Calu3 (cell line): Measurements from ENCODE around the gene SLC5A1. TPM values are rescaled to one million over a fixed set of nuclear protein-coding genes. Genes with fewer than 3 reads are reported as not detected.

Source experiments
- BruUV-seq: library from RNA; stranded (reverse); fragments of 400-500 nt; replicated peaks from 2 replicates; lab custom pipeline; 2021; lab: Mats Ljungman, UMichigan
- CTCF ChIA-PET: fragments of 300-600 bp; sonication (Branson Sonifier 250); formaldehyde crosslinking; loops from one replicate; lab custom pipeline; 2022; ENCODE audit warnings: antibody characterized with exemption; lab: Charles Lee
- DNase-seq: peaks from one replicate; pipeline ENCODE4 v3.0.0; 2022
- H3K27ac Mint-ChIP-seq: one replicate; pipeline ENCODE4 v1.8.0; 2022; ENCODE audit warnings: mixed read lengths; ENCODE audit not compliant: unreplicated experiment
- H3K27me3 Mint-ChIP-seq: one replicate; pipeline ENCODE4 v1.8.0; 2022; ENCODE audit warnings: mixed read lengths; ENCODE audit not compliant: unreplicated experiment
- H3K36me3 Mint-ChIP-seq: one replicate; pipeline ENCODE4 v1.8.0; 2022; ENCODE audit warnings: mild to moderate bottlenecking, moderate library complexity, mixed read lengths; ENCODE audit not compliant: insufficient read depth, unreplicated experiment
- H3K4me1 Mint-ChIP-seq: one replicate; pipeline ENCODE4 v1.8.0; 2022; ENCODE audit warnings: mild to moderate bottlenecking, low read depth, mixed read lengths; ENCODE audit not compliant: unreplicated experiment
- H3K4me3 Mint-ChIP-seq: one replicate; pipeline ENCODE4 v1.8.0; 2022; ENCODE audit warnings: mild to moderate bottlenecking, low read depth, moderate library complexity, mixed read lengths; ENCODE audit not compliant: unreplicated experiment
- H3K9me3 Mint-ChIP-seq: one replicate; pipeline ENCODE4 v1.8.0; 2022; ENCODE audit warnings: low read depth, mixed read lengths; ENCODE audit not compliant: unreplicated experiment
- intact Hi-C: fragments of 100-400 bp; cut with micrococcal nuclease; formaldehyde crosslinking; loops from one replicate; pipeline ENCODE4 v1.10.0; 2022; ENCODE audit not compliant: unreplicated experiment
- total RNA-seq: library from RNA; stranded (reverse); gene quantifications from 2 replicates; pipeline ENCODE4 v1.2.3, GENCODE V29; 2022
- TF ChIP-seq, protein P1 (sequence below): fragments of 200-600 bp; IDR thresholded peaks from one replicate; pipeline ENCODE4 v1.8.0; 2022; ENCODE audit warnings: antibody characterized with exemption; ENCODE audit not compliant: unreplicated experiment

The SLC5A1 gene
- total RNA-seq, 1 experiment from 2014 or later, result 8.6 TPM

DNA sequence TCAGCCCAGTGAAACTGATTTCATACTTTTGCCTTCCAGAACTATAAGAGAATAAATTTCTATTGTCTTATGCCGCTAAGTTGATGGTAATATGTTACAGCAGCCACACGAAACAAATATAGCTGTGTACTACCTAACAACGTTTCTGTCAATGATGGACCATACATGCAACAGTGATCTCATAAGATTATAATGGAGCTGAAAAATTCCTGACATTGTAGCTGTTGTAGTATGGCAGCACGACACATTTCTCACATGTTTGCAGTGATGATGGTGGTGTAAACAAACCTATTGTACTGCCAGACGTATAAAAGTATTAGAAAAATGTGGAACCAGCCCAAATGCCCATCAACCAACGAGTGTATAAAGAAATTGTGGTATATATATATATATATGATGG is 5.8 kb upstream of the SLC5A1 start:
- CTCF ChIA-PET, result no interaction called here
- TF ChIP-seq, protein P1, sequence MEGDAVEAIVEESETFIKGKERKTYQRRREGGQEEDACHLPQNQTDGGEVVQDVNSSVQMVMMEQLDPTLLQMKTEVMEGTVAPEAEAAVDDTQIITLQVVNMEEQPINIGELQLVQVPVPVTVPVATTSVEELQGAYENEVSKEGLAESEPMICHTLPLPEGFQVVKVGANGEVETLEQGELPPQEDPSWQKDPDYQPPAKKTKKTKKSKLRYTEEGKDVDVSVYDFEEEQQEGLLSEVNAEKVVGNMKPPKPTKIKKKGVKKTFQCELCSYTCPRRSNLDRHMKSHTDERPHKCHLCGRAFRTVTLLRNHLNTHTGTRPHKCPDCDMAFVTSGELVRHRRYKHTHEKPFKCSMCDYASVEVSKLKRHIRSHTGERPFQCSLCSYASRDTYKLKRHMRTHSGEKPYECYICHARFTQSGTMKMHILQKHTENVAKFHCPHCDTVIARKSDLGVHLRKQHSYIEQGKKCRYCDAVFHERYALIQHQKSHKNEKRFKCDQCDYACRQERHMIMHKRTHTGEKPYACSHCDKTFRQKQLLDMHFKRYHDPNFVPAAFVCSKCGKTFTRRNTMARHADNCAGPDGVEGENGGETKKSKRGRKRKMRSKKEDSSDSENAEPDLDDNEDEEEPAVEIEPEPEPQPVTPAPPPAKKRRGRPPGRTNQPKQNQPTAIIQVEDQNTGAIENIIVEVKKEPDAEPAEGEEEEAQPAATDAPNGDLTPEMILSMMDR, result no peak
- H3K9me3 Mint-ChIP-seq, result no peaks in the 10 kb centered on the region
- no peaks in the 10 kb centered on the region for H3K4me1 Mint-ChIP-seq
- H3K27ac Mint-ChIP-seq, result no peak overlapping the region
- peaks cover 7% of the 10 kb centered on the region for H3K27me3 Mint-ChIP-seq
- DNase-seq, result no peak
- no TSS peak for BruUV-seq
- intact Hi-C loops, result no loop called here
- no peak overlapping the region for H3K4me3 Mint-ChIP-seq
- H3K36me3 Mint-ChIP-seq, result no peaks in the 10 kb centered on the region

DNA sequence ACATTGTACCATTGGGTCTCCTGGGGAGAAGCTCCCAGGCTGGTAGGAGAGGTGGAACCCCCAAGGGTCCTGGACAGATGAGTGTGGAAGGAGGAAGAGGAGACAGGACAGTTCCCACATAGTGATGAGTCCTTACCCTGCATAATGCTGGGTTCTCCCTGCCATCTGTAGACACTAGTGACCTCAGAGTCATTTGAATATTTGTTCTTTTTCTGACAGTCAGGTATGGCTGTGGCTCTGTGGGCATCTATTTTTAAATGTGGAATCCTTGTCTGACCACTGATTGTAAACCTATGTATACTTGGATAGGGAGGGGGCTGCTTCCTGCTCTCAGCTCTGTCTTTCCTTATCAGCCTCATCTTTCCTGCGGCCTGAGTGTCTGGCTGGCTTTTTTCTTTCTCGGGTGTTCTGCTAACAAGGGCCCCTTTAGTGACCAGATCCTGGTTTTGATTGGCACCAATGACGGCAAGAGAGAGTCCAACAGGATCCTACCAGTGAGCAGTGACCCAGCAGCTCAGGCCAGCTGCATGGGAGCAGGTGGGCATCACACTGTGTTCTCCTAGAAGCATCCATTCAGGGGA is 2.6 kb upstream of the SLC5A1 start:
- BruUV-seq, result no TSS peak
- TF ChIP-seq, protein P1, result no peak
- no peak for DNase-seq
- Mint-ChIP-seq H3K36me3 (peaks cover 12% of the 10 kb centered on the region), H3K4me1 (peaks cover 23% of the 10 kb centered on the region), H3K9me3 (no peaks in the 10 kb centered on the region), H3K27me3 (peaks cover 7% of the 10 kb centered on the region), H3K27ac (no peak overlapping the region), H3K4me3 (no peak overlapping the region)
- CTCF ChIA-PET, result no interaction called here
- intact Hi-C loops, result no loop called here

DNA sequence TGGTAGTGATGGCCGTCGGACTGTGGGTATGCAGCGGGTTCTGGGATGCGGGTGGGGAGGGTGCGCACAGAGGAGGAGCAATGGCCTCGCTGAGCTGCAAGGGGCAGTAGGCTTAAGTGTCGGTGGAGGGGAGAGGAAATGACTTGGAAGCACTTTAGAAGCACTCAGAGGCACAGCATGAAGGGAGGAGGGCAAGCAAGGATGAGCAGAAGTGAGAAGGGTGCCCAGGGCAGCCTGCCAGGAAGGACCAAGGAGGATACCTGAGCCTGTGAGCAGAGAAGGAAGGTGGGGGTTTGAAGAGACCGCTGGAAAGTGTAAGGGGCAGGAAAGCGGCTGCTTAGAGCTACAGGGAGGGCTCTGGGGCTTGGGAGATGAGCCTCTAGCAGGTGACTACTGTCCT is 330 bp downstream of the SLC5A1 start:
- H3K36me3 Mint-ChIP-seq, result peaks cover 12% of the 10 kb centered on the region
- peak overlapping the region; percentile 54 for H3K27ac Mint-ChIP-seq
- peak; percentile 10 for DNase-seq
- CTCF ChIA-PET, result interaction anchor here (0.8 to 1.8 kb wide), 9 partner anchors 12 to 223 kb away, joined by 3 to 13 read pairs (median 5); no protein-coding TSS in a partner anchor
- intact Hi-C loops, result no loop called here
- no TSS peak for BruUV-seq
- peaks cover 7% of the 10 kb centered on the region for H3K27me3 Mint-ChIP-seq
- H3K9me3 Mint-ChIP-seq, result no peaks in the 10 kb centered on the region
- peaks cover 26% of the 10 kb centered on the region for H3K4me1 Mint-ChIP-seq
- peak overlapping the region; percentile 35 for H3K4me3 Mint-ChIP-seq
- TF ChIP-seq, protein P1, result no peak

DNA sequence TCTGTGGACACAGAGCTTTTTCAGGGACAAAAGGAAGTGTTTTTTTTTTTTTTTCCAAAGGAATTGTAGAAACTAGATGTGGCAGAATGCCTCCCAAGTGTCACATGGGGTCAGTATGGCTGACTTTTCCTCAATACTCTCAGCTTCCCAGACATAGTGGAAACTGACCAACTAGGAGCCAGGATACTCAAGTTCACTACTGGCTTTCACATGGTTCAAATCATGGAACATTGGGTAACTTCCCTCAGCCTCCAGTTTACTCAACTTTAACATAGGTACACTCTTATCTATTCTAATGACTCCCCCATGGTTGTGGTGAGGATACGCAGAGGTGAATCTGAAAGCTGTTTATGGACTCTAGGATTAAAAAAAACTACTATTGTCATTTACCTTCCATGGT is 1.4 kb downstream of the SLC5A1 start:
- no peak overlapping the region for H3K4me3 Mint-ChIP-seq
- BruUV-seq, result no TSS peak
- no peaks in the 10 kb centered on the region for H3K9me3 Mint-ChIP-seq
- CTCF ChIA-PET, result interaction anchor here (0.6 to 1.0 kb wide), 3 partner anchors 10 to 316 kb away, joined by 3 to 5 read pairs (median 4); no protein-coding TSS in a partner anchor
- TF ChIP-seq, protein P1, result no peak
- H3K36me3 Mint-ChIP-seq, result peaks cover 12% of the 10 kb centered on the region
- no peak for DNase-seq
- peaks cover 4% of the 10 kb centered on the region for H3K27me3 Mint-ChIP-seq
- peaks cover 26% of the 10 kb centered on the region for H3K4me1 Mint-ChIP-seq
- intact Hi-C loops, result loop anchor here (2.0 kb wide), 1 partner anchor 34 kb away; no protein-coding TSS in a partner anchor
- no peak overlapping the region for H3K27ac Mint-ChIP-seq
